Left renal pelvis (tissue), 4 donors: ENCODE data around the gene TLL2. TPM values are rescaled to one million over a fixed set of nuclear protein-coding genes. Genes with fewer than 3 reads are reported as not detected.

ENCODE experiments used
- DNase-seq, 4 donors: peaks; one replicate each; pipeline ENCODE4 v3.0.0-alpha.2; 2013; ENCODE audit warnings: low read depth in 4 of 4, low spot score in 3 of 4
- polyA plus RNA-seq, 4 donors: library from polyadenylated mRNA; unstranded; fragments of 120-200 nt; gene quantifications; one replicate each; pipeline ENCODE4 v1.2.1, GENCODE V29; 2013; ENCODE audit not compliant: insufficient read length in 4 of 4

TLL2 gene
- polyA plus RNA-seq, 4 donors: 0.40 to 0.93 (median 0.73) TPM

DNA sequence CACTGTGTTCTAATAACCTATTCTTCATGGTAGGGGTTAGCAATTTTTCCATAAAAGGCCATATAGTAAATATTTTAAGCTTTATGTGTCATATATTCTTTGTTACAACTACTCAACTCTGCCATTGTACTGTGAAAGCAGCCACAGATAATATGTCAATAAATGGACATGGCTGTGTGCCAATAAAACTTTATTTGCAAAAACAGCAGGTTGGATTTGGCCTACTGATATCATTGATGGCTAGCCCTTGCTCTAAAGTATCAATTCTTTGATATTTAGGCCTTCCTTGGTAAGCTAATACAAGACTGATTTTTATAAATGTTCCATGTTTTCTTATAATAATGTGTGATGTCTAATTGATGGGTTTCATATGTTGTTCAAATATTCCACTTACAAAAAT, 77.7 kb downstream of the TLL2 start:
- no peak for DNase-seq

DNA sequence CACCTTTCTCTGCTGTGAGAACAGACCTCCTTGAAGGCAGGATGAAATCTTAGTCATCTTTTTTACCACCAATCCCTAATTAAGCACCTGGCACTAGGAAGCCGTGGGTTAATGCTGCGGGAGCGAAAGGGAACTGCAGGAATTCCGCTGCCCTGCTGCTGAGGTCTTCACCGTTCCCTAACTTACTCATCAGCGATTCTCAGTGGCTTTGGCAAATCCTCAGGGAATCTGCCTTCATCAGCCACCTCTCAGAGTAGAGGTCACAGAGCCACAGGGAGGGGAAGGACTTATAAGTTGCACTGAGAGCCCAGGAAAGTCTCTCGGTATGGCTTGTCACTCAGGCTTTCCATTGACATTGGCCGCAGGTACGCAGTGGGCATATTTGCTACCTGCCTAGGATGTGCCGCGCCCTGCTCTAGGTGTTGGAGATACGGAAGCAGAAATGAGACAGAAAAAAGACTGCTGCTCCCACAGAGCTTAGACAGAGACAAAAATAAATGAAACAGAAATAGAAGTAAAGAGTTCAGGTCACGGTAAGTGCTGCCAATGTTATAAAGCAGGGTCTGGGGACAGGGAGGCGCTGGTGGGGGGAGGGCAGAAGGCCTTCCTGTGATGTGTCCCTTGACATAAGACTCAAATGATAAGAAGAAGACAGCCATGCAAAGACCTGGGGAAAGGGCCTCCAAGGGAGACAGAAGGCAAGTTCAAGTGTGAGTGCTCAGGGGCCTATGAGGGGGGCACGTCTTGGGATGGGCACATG, 82.3 kb downstream of the TLL2 start:
- DNase-seq: no peak

DNA sequence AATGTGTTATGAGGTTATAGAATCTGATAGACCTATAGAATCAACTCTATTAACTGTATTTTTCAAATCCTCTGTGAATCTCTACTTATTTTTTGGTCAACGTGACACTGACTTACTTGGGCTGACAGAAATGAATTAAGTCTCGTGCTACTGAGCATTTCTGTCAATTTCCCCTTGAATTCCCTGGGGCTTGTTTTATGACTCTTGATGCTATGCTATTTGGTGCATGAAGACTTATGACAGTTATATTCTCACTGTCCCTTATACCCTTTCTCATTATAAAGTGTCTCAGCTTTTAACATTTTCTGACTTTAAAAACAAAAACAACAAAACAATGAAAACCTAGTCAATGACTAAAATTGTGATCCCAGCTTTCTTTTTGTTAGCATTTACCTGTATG, 86.4 kb downstream of the TLL2 start:
- DNase-seq: no peak

DNA sequence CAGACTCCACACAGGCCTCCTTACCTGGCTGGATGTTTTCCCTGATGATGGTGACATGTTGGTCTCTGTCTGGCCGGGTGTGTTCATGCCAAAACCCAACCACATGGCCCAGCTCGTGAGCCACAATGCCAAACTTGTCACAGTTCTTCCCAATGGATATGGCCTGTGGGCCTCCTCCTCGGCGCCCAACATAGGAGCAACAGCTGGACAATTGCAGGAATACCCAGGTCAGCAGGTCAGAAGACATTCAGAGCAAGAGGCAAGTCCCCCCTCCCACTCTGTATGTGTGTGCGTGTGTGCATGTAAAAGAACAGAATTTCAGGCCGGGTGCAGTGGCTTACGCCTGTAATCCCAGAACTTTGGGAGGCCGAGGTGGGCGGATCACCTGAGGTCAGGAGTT, 91.2 kb downstream of the TLL2 start:
- DNase-seq: no peak

DNA sequence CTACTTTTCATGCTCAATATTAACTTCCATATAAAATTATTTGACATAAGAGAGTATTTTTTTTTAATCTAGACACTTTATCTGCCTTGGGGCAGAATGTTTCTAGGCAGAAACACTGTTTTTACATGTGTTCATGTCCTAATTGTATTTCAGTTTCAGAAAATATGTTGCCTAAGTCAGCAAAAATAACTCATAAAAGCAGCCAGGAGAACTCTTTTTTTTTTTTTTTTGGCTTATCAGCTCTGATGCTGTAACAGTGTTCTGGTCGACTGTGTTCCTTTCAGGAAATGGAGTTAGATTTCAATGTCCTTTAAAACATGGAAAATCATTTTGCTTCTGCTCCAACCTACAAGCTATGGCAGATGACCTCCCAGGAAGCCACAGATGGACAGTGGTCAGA, 91.7 kb downstream of the TLL2 start:
- DNase-seq: no peak

DNA sequence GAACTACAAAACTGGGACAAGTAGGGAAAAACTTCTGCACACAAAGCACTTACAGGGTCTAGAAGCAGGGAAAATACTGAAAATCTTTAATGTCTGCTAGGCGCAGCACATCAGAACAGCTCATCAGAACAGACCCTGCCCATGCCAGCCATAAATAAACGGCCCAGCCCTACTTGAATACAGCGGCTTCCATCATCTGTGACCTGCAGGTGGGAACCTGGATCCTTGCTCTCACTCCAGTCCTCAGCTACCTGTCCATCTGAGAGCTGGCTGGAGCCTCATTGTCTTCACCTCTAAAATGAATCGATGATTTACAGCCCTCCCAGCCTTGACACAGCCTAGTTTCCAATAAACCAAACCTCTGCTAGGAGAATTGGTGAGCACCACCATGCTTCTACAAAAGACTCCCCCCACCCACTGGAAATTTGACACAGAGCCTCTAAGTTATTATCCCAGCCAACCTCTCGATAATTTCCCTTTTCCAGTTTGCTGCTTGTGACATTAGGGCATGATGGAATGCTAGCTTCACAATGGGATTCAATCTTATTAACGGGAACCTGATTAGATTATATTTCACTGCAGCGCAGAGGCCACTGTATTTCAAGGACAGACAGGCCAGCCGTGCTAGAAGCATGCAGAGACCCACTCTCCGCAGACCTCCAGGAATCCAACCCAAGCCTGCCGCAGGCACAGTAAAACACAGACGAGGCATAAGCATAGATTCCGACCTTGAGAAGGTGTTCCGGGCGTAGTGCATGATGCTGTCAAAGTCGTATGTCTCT, 93.3 kb downstream of the TLL2 start:
- no peak for DNase-seq

DNA sequence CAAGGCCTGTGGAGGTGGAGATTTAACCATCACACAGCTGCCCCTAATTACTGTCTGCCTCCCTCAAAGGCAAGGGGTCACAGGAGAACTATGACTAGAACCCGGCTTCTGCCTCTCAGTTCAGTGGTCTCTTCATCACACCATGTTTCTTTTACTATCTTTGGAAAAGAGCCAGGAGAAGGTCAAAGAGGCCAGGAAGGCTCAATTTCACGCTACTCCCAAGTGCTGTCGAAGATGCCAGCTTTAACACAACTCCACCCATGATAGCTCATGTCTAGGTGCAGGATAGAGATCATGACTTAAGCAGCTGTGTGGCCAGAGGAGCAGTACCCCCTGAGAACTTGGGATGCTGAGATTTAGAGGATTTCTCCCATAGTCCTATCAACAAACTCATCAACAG, 94.4 kb downstream of the TLL2 start:
- DNase-seq: no peak

DNA sequence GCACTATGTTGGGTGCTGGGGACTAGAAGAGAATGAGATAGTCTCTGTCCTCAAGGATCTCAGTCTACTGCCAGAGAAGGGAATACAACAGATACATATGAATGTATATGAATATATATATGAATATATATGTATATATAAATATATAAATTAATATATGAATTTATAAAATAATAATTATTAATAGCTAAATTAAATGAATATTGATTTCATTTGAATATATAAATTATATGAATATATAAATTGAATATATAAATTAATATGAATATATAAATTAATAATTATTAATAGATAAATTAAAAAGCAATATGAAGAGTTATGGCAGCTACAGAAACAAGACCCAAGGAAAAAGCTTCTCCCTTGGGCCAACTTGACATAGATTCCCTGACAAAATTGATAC, 95.1 kb downstream of the TLL2 start:
- no peak for DNase-seq

DNA sequence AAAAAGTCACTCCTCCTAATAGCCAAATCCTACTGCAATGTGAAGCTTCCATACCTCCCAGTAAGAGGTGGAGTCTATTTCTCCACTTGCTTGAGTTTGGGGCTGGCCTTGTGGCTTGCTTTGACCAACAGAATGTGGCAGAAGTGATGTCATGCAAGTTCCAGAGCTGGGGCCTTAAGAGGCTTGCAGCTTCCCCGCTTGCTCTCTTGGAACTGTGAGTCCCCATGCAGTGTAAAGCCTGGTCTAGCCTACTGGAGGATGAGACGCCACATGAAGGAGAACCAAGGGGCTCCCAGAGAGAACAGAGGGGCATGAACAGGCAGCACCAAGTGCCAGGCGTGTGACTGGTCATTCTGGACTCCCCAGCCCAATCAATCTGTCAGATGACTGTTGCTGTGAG, 96.3 kb downstream of the TLL2 start:
- DNase-seq: no peak

DNA sequence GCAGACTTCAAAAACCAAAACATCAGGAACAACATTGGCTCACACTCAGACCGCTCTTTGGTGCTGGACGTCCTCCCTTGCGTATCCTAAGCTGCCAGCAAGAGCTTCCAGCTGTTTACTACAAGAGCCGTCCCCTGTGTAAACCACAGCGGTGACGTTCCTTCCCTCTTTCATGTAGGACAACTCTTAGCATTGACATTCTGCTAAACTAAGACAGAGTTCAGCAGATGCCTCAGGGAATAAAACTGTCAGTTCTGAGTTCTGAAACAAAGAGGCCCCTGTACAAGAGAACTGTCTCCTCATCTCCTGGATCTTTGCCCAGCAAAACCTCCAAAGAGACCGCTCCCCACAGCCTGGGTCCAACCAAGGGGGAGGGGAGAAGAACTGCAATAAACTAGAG, 97.1 kb downstream of the TLL2 start:
- DNase-seq: peak in 3 of 4 donors; percentile 22 to 29 (median 22)

DNA sequence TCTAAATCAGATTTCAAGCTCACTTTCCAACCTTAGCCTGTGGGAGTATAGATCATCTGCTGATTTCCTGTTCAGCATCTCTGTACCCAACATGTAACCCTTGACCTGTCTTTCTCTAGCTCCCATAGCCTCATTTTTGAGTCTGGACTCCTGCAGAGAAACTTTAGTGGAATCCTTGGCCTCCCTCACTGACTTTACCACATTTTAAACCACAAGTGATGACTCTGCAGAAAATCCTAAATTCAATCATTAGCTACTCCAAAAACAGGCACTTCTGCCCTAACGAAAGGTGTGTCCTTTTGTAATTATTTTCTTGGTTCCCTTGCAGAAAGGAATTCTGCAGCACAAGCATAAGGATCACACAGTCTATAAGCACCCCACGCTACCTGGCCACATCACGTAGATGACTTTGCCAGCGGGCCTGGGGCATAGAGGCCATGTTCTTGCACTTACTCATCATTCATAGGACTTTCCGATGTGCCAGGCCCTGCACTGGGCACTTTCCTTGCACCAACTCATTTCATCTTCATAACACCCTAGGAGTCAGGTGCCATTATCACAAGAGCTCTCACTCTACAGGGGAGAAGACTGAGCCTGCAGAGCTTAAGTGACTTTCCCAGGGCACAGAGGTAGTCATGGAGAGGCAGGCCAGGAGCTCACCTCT, 97.7 kb downstream of the TLL2 start:
- no peak for DNase-seq

DNA sequence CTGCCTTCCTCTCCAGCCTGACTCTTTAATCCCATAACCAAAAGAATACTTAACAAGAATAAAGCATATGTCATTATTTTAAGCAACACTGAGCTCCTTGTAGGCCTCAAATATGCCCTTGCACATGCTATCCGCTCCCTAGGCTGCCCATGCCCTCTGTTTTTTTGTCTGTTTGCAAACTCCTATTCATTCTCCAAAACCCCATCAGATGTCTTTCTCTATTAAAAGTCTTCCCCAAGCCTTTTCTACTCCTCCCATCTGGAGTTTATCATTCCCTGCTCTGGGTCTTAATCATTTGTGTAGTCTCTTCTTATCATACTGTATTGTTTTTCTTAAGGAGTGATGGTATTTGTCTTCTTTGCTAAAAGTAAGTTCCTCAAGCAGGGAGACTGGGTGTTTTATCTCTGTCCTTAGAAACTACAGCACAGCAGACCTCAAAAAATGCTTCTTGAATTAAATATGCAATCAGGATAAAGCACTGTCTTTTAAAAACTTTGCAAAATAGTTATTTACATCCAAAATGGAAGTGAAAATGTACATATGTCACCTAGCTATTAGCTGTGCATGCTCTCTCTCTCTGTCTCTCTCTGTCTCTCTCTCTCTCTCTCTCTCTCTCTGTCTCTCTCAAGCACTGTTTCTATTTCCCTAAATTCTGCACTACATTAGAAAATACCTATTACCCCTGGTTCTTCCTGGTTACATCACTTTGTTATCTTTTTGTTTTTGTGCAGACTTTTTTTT, 98.4 kb downstream of the TLL2 start:
- DNase-seq: no peak

DNA sequence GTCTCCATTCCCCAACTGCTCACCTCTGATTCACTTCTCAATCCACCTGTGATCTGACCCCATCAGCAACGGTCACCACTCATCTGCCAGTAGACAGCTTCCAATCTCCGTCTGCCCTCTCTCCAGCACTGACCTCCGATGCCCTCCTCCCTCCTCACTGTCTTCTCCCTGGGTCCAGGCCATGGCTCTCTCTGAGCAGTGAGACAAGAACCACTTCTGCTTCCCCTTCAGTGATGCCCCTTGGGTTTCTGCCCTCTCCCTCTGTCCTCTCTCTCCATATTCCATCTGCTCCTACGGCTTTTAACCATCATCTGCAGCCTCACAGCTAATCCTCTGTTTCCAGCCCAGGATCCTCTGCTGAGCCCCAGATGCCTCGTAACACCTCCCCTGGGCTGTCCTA, 99.4 kb downstream of the TLL2 start:
- no peak for DNase-seq

DNA sequence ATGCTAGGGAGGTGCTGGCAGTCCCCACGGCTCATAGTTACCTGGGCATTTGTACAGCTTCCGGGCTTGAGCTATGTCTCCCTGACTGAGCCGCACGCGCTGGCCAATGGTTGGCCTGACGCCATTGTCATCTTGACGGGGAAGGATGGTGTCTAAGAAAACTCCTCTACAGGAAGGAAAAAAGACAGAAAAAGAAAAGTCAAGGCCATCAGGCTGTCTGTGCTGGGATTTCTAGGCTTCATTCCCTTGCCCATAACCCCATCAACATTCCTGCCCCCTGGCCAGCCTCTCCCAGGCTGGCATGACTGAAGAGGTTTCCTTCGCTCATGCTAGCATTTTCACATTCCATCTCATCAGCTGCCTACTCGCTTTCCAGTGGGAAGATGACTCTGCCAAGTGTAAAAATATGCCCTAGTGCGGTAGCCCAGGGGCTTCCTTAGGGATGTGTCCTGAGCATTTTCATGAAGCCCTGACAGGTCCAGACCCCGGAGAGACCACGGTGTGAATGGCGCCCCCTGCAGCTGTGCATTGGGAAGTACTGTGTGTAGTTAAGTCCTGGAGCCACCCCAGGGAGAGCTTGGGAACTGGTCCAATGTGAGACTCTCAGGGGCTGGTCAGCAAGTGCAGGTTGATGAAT, 100.5 kb downstream of the TLL2 start:
- no peak for DNase-seq

DNA sequence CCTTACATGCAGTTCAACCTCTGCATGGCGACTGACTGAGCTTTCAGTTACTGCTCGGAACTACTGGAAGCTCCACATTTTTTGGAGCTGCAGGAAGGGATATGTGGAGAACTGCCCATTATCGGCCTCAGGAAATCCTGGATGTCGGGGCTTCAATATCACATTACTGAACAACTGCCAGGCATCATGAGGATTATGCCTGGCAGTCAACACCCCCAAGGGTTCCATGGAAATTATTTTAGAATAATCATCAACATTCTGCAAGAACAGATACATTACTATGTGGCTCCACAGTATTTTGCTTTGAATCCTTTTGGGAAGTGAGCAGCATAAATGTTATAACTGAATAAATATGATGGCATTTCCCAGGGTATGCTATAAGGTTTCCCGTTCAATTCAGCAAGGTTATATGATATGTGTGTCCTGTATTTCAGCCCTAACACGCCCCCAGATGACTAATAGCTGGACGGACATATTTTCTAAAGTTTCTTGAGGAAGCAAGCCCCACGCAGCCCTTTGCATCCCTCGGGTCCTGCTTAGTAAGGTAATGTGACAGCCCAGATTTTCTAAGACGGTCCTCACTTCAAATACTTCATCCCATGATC, 101.9 kb downstream of the TLL2 start:
- DNase-seq: no peak

DNA sequence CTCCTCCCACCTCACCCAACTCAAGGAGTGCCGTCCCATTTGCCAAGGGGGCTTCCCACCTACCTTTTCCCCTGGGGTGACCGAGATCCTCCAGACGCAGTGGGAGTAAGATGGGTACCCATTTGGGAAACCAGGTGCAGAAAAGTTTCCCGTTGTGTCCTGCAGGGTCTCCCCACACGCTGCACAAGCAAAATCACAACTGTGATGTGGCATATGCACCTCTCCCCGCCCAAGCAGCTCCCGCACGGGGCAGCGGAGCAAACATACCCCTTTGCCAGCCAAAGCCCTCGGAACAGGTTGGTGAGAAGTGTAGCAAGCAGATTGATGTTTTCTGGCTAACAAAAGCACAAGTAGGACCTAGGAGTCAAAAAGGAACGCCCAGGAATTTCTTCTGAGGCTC, 103.4 kb downstream of the TLL2 start:
- no peak for DNase-seq

DNA sequence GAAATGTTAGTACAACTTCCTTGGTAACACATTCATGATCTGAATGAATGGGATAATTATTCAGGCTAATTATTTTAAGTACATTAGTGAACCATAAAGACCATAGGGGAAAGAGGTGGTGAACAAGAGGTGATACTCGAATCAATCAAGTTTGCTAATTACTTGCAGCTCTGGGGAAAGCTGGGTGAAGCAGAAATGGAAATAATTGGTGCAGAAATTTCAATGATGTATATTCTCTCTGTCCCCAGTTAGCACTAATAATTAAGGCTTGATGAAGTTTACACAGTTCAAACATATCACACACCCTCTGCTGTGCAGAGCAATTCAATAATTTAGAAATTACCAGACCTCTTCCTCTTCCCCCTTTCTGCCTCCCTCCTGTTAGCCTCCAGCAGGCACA, 105.5 kb downstream of the TLL2 start:
- DNase-seq: no peak

DNA sequence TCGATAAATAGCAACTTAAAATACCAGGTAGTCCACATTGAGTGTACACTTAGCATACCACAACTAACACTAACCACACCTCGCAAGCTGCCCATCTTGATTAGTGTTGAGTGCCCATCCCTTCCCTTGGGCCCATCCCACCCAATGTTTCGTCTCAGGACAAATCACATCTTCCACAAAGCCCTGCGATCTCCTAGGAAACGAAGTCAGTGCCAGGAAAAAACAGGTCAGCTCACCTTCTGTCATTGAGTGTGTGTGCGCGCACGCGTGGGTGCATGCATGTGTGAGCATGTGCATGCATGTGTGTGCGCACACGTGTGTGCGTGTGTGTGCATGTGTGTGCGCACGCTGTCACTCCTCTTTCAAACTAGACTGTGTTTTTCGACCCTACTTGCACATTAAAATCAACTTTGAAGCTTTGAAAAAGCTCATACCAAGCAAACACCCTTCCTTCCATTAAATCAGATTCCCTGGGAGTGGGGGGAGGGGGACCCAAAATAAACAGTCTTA, 106.1 kb downstream of the TLL2 start:
- DNase-seq: no peak

DNA sequence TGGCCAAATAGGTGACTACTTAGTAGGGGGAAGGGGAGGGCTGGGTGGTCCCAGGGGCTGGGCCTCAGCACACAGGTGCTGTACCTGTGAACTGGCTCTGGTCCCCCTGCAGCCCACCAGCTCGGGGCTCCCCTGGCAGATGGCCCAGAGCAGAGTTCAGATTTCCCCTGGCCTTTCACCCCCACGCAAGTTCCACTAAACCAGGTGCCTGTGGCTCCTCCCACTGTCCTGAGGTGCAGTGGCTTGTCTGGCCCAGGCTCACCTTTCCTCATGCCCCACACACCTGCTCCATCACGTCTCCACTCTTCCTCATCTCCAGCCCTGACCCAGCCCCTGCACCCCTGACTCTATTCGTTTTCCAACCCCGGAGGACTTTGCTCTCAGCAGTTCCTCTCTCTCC, 107.6 kb downstream of the TLL2 start:
- DNase-seq: no peak
